ENCODE measurements around the gene OPCML.

The OPCML gene

GRCh38 chr11:132852361-132852760 lies 679.9 kb downstream of the OPCML start:
- no peak for DNase-seq (ENCODE audit: low read depth in 2 of 2)

- DNase-seq (ENCODE audit: low read depth in 2 of 2), result no peak
These were observed 681.1 kb downstream of the OPCML start for GRCh38 chr11:132851247-132851646.

DNA sequence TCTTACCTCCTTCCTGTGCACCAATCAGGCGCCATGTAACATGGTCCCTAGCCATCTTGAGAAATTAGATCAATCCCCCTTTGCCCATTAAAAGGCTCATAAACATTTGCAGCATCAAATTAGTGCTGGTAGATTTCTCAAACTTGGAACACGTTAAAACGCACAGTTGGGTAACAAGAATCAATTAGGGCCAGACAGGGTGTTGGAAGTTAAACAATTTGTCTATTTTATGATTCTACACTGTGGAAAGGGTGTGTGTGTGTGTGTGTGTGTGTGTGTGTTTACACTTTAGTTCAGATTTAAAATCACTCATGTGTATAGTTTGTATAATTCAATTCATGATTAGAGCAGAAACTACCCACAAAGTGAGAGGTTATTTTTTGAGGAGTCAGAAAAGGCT lies 682.0 kb downstream of the OPCML start:
- no peak for DNase-seq (ENCODE audit: low read depth in 2 of 2)

DNA sequence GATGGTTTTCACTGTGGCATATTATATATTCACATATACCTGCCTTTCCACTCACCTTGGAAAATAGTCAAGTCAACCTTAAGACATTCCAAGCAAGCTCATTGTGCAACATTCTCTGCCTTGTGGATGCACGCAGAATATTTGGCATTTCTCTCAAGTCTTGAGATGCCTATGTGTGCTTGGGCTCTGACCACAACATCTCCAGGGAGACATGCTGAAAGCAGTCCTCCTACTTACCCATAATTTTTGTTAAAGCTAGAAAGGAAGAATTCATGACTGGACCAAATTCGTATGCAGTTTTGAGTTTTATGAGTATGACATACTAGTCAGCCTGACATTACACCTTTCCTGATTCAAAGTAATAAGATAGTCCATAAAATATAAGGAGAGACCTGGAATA lies 684.0 kb downstream of the OPCML start:
- DNase-seq (ENCODE audit: low read depth in 2 of 2), result no peak

DNA sequence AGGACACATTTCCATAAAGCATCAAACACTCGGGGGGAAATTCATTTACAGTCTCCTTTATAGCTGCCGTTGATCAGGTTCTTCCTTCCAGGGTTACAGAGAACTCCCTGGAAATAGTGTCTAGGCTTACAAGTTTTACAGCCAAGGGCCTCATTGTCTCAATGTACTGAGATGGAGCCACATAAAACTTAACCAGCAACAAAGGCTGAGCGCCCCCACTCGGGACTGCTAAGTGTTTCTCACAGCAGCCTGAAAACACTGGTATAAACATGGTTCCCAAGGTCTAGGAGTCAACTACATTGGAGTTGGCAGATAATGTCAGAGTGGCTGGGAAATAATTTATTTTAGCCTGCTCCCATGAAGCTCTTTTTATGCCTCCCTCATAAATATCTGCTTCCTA lies 686.2 kb downstream of the OPCML start:
- DNase-seq (ENCODE audit: low read depth in 2 of 2), result no peak

DNA sequence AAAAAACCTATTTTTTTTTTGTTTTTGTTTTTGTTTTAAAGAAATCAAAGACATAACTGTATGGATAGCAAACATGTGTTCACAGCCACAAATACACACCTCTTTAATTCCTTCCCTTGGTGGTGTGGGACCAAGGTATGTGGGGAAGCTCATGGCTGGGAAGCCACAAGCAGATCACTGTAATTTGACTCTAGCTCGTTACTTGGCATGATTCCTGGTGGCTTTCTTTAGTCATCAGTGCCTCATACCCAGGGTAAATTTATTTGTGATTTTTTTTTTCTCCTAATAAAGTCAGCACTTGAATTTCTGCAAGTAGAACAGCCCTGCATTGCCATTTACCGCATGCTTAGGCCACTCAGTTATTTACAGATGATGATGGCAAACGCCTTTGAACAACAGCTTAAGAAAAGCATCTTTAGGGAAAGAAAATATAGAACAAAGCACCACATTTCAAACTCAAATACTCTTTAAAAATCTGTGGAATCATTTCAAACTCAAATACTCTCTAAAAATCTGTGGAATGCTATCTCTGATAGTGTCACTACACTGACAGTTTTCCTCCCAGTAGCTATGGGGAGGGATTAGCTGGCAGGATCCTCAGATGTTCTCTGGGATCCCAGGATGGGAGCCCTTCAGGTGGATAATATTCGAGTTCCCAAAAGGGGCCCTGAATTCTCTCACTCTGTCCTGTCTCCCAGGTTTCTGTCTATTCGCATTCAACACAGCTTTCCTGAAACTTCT lies 687.2 kb downstream of the OPCML start:
- DNase-seq (ENCODE audit: low read depth in 2 of 2), result no peak

DNA sequence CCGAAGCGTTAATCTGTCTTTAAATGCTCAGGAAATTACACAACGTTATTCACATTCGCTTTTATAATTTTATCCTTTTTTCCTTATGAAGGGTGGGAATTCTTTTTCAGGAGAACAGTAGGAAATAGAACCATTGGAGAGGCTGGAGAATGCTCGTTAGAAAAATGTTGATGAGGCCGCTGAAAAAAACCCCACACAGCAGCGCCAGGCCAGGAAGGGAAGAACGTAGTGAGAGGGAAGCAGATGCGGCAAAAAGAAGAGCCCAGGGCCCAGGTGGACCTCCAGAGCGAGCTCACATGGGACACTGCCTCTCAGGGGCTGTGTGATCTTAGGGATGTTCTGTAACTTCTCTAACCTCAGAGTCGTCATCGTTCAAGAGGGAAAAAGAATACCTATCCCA lies 691.6 kb downstream of the OPCML start:
- no peak for DNase-seq (ENCODE audit: low read depth in 2 of 2)

DNA sequence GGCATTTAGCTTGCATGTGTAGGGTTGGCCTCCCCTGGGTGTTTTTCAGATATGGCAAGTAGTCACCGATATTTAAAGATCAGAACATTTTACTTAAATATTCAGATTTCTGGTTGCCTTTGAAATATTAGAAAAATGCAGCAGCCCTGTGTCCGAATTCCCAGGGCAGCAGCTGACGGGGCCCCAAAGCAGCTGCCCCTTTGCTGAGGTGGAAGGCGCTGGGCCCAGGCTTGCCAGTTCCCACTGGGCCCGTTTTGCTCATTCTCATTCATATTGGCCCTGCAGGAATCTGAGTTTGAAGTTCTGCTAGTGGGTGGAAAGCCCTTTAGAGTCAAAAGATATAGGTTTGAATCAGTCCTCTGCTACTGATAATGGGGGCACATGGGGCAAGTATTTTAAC lies 692.1 kb downstream of the OPCML start:
- no peak for DNase-seq (ENCODE audit: low read depth in 2 of 2)

DNA sequence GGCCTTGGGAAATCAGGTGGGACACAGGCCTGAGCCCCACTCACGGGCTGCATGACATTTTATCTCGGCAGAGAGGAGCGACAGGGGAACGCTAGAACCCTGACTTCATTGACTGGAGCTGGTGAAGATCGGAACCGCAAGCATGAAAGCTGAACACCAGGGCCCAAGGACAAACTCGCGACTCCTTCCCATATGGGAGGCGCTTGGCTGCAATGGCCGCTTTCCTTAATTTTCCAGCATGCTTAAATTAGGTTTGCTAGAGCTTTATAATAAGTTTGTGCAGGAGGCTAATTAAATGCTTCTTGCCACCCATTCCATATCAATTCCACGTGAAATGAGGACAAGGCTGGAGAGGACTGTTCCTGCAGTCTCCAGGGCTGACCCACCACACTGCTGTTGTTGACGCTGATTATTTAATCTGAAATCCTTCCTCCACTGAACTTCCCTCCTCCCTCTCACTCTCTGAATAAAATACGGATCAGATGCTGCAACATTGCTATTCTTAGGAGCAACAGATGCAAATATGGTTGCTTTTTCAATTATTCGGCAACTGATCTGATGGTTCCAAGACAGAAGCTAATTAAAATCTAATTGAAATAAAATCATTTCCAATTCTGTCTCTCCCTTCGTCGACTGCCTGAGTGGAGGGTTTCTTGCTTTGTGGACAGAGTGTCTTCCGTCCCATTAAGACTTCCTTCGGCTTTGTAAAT lies 692.9 kb downstream of the OPCML start:
- DNase-seq (ENCODE audit: low read depth in 2 of 2), result no peak

GRCh38 chr11:132838627-132839026 lies 693.7 kb downstream of the OPCML start:
- DNase-seq (ENCODE audit: low read depth in 2 of 2), result no peak

DNA sequence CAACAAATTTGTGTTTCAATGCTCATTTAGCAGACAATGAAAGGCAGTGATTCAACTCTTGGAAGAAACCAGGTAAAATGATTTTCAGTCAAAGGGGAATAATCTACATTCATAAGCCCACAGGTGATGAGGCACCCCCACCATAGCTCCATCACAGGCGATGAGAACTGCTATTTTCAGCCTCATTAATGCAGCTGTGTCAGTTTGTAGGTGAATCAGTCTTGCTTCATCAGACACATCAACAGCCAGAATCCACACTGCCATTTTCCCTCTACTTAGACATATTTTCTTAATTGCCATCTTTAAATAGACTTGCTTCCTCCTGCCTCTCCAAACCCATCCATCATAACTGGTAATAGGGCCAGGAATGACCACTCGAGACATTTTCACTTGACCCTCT lies 701.0 kb downstream of the OPCML start:
- no peak for DNase-seq (ENCODE audit: low read depth in 2 of 2)

GRCh38 chr11:132824642-132825041 lies 707.7 kb downstream of the OPCML start:
- no peak for DNase-seq (ENCODE audit: low read depth in 2 of 2)

DNA sequence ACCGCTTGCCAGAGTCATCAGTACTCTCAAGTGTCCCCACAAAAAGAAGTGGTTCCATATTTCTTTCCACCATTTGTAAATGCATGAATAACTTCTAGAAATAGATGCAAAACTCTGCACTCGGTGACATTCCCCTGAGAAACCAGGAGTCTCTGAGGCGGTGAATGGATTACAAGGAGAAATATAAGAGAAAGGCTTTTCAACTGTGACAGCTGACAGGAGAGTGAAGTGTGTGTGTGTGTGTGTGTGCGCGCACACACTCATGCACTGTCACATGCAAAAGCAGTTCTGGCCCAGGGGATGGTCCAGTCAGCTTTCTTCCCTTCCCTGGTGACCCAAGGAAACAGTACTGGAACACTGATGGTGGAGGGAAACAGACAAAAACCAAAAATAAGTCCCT lies 710.0 kb downstream of the OPCML start:
- no peak for DNase-seq (ENCODE audit: low read depth in 2 of 2)

DNA sequence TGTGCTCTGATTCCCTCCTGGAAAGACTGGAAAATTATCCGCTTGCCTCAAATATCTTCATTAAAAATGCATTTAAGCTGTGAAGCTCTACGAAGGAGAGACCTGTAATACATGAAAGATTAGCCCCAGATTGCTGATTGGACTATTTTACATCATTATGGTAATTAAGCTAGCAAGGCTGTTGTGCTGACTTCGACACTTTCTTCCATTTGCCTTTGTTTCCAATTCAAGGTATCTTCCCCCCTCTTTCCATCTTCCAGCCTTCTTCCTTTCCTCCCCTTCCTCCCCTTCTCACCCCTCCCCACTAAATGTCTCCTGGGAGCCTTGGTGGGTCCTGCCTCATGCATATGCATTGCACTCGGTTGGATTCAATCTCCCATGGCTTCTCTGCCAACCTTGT lies 710.8 kb downstream of the OPCML start:
- no peak for DNase-seq (ENCODE audit: low read depth in 2 of 2)

GRCh38 chr11:132821014-132821413 lies 711.3 kb downstream of the OPCML start:
- no peak for DNase-seq (ENCODE audit: low read depth in 2 of 2)

- DNase-seq (ENCODE audit: low read depth in 2 of 2), result no peak
These were observed 713.4 kb downstream of the OPCML start for GRCh38 chr11:132818951-132819350.

DNA sequence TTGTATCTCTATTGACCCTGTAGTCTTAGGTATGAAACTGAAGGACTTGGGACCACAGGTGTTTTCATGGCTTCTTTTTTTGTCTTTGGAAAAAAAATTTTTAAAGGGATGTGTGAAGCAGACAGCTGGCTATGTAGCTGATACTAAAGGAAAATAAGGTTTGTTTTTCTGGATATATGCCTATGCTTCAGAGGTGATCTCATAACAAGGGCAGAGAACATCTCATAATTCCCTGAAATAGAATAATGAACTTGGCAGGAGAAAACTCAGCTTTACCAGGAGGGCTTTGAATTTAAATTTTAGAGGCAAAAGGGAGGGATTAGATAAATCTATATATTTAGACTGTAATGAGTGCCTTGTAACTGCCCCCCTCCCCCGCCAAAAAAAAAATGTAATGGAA lies 714.9 kb downstream of the OPCML start:
- DNase-seq (ENCODE audit: low read depth in 2 of 2), result no peak

DNA sequence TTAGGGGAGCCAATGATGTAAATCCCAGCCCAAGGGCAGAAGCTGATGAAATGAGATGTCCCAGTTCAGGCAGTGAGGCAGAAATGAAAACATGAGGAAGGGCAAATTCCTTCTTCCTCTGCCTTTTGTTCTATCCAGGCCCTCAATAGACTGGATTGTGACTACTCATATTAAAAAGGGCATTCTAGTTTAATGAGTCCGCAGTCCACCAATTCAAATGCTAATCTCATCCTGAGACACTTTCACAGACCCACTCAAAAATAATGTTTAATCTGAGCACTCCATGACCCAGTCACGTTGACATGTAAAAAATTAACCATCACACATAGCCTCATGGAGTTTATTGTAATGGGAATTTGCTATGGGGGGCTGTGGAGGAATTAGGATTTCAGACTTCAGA lies 717.9 kb downstream of the OPCML start:
- DNase-seq (ENCODE audit: low read depth in 2 of 2), result no peak

DNA sequence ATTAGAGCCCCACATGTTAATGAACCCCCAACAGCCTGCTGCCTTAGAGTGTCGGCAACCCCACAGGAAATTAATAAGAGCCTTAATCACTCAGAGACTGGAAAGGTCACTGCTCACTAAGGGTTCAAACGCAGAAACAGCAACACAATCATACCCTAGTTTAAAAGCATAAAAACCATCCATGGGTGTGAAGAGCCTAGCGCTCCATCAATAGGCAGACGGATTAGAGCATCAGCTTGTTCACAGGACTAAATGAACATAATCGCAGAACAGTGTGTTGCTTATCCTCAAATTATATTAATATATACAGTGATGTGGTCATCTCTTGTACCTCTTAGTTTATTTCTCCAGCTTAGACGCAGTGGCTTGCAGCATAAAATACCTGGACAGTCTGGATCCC lies 720.7 kb downstream of the OPCML start:
- DNase-seq (ENCODE audit: low read depth in 2 of 2), result no peak

DNA sequence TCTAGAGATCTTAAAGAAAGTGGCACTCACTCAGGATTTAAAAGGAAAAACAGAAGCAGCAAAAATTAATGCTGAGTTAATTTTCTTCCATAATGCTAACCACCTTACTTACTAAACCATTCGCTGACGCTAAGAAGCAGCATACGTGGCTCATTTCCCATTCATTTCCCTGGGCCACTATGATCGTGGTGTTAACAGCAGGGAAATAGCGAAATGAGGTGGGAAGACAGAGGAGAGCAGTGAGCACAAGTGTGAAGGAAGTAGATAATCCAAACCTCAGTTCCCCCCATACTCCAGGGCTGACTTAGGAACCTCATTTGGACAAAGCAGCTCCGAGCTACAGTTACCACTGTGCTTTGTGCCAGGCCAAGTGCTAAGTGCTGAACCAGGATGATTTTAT lies 723.2 kb downstream of the OPCML start:
- no peak for DNase-seq (ENCODE audit: low read depth in 2 of 2)

GRCh38 chr11:132804258-132804657 lies 728.0 kb downstream of the OPCML start:
- no peak for DNase-seq (ENCODE audit: low read depth in 2 of 2)

DNA sequence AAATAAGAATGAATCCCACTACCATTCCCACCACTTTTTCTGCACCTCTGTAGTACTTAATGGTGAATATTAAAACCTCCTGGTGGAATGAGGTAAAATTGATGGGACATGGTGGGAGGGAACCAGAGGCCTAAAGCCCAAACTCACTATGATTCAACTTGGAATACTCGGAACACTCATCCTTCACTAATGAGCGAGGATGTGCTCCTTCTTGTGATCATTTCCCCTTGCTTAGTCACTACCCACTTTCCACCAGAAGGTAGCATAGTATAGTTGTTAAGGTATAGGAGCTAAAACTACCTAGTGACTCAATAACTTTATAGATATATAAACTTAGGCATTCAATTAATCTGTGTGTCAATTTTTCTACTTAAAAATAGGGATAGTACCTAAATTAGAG lies 728.9 kb downstream of the OPCML start:
- DNase-seq (ENCODE audit: low read depth in 2 of 2), result no peak

DNA sequence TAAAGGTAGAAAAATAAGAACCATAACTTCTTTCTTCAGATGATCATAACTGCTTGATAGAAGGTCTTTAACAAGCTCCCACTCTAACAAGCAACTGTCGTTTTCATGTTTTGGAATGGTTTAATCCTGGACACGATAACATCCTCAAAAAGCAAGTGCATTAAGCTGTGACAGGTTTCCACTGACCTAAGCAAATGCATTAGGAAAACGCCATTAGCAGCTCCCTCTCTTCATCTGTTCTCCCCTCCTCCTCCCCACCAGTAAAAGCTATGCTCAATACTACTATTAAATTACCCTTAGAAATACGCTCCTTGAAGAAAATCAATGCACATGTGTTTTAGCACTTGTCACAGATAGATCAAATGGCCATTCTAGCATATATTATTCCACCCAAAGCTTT lies 729.4 kb downstream of the OPCML start:
- DNase-seq (ENCODE audit: low read depth in 2 of 2), result no peak

GRCh38 chr11:132793831-132794230 lies 738.5 kb downstream of the OPCML start:
- DNase-seq (ENCODE audit: low read depth in 2 of 2), result no peak

Data from stimulated activated CD4-positive, alpha-beta T cell treated with anti-CD3 and anti-CD28 coated beads, Interleukin-4, amount 100 ng/mL, for 48 hours (primary cell).